MM.1S (cell line): ENCODE measurements around the gene OR10S1.
"Not testable (repeated sequence)": the region's sequence is repeated elsewhere in the genome, so short reads cannot be mapped to it uniquely, and the experiment has no call there.

Experiments
- CTCF ChIP-seq: fragments of 300-600 bp; sonication (generic); IDR thresholded peaks from 2 replicates; pipeline ENCODE4 v1.5.1; 2016; ENCODE audit warnings: antibody characterized with exemption, low read length, mixed read lengths
- EZH2 ChIP-seq: fragments of 300-600 bp; sonication (generic); optimal IDR thresholded peaks from 2 replicates; pipeline ENCODE3; 2017; ENCODE audit warnings: low read depth, mild to moderate bottlenecking, antibody characterized with exemption, low read length, mixed read lengths
- EZH2phosphoT487 ChIP-seq: fragments of 300-600 bp; sonication (generic); IDR thresholded peaks from 2 replicates; pipeline ENCODE4 v1.6.1; 2018; ENCODE audit warnings: antibody characterized with exemption, low read length

GRCh38 chr11:124015837-124016236, 38.3 kb upstream of the OR10S1 start:
- TF ChIP-seq CTCF, EZH2phosphoT487, EZH2: not testable (repeated sequence)
